Lower leg skin (tissue), 3 donors: ENCODE measurements around the gene CLEC16A.

ENCODE experiments used
- POLR2A ChIP-seq, 2 donors: fragments of 450-650 bp; IDR thresholded peaks; one replicate each; pipeline ENCODE4 v1.6.1; 2016 to 2017; ENCODE audit warnings: antibody characterized with exemption in 2 of 2, mild to moderate bottlenecking in 1 of 2, moderate library complexity in 1 of 2
- TF ChIP-seq, protein P1 (sequence below), 3 donors: fragments of 450-650 bp; IDR thresholded peaks; one replicate each; pipeline ENCODE4 v1.5.1; 2016; ENCODE audit warnings: antibody characterized with exemption in 3 of 3, mild to moderate bottlenecking in 3 of 3, moderate library complexity in 2 of 3

DNA sequence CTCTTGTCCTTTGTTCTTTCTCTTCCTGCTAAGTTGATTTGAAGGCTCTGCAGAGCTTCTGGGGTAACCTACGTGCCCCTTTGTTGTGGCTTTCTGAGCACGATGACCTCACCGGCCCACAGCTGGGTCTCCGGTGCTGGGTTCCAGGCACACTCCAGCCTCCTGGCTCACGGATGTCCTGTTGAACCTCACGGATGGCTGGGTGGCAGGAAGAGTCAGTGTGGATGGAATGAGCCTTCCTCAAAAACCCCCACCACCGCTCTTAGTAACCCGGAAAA is 195.7 kb downstream of the CLEC16A start:
- TF ChIP-seq, protein P1, sequence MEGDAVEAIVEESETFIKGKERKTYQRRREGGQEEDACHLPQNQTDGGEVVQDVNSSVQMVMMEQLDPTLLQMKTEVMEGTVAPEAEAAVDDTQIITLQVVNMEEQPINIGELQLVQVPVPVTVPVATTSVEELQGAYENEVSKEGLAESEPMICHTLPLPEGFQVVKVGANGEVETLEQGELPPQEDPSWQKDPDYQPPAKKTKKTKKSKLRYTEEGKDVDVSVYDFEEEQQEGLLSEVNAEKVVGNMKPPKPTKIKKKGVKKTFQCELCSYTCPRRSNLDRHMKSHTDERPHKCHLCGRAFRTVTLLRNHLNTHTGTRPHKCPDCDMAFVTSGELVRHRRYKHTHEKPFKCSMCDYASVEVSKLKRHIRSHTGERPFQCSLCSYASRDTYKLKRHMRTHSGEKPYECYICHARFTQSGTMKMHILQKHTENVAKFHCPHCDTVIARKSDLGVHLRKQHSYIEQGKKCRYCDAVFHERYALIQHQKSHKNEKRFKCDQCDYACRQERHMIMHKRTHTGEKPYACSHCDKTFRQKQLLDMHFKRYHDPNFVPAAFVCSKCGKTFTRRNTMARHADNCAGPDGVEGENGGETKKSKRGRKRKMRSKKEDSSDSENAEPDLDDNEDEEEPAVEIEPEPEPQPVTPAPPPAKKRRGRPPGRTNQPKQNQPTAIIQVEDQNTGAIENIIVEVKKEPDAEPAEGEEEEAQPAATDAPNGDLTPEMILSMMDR (IDR thresholded peaks at IDR 0.05): no peak
- TF ChIP-seq POLR2A (IDR thresholded peaks at IDR 0.05): no peak
